Hepatocyte (in vitro differentiated cells): ENCODE results near the gene MAP2.

Experiments
- EZH2 ChIP-seq: fragments of 200-600 bp; sonication (generic); IDR thresholded peaks from 2 replicates; pipeline ENCODE4 v1.6.1; 2016; ENCODE audit warnings: antibody characterized with exemption, mild to moderate bottlenecking, borderline replicate concordance
- TF ChIP-seq, protein P1 (sequence below): fragments of 200-600 bp; sonication (generic); IDR thresholded peaks from 2 replicates; pipeline ENCODE4 v1.5.1; 2016; ENCODE audit warnings: antibody characterized with exemption, mild to moderate bottlenecking; ENCODE audit not compliant: poor library complexity

DNA sequence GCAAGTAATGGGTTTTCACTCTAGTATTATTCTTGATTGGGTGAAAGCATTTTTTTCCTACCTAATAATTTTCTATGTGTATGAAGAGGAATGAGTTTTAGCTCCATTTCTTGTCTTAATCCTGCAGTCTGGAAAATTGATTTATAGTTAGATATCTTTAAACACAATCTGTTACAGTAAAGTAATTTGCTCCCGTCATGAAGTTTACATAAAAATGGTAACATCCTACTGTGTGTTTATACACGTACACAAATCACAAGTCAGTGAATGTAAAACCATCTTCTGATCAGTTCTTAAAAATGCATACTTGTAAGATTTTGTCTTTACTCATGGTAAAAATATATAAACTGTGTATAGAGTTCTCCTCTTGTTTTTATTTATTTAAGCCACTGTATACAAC lies 51.1 kb downstream of the MAP2 start:
- TF ChIP-seq, protein P1, sequence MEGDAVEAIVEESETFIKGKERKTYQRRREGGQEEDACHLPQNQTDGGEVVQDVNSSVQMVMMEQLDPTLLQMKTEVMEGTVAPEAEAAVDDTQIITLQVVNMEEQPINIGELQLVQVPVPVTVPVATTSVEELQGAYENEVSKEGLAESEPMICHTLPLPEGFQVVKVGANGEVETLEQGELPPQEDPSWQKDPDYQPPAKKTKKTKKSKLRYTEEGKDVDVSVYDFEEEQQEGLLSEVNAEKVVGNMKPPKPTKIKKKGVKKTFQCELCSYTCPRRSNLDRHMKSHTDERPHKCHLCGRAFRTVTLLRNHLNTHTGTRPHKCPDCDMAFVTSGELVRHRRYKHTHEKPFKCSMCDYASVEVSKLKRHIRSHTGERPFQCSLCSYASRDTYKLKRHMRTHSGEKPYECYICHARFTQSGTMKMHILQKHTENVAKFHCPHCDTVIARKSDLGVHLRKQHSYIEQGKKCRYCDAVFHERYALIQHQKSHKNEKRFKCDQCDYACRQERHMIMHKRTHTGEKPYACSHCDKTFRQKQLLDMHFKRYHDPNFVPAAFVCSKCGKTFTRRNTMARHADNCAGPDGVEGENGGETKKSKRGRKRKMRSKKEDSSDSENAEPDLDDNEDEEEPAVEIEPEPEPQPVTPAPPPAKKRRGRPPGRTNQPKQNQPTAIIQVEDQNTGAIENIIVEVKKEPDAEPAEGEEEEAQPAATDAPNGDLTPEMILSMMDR, result no peak
- TF ChIP-seq EZH2, result no peak
